ENCODE data around the gene IGFBP5. TPM values are rescaled to one million over a fixed set of nuclear protein-coding genes. Genes with fewer than 3 reads are reported as not detected.

The IGFBP5 gene
- polyA plus RNA-seq, 3 donors, result not detected

DNA sequence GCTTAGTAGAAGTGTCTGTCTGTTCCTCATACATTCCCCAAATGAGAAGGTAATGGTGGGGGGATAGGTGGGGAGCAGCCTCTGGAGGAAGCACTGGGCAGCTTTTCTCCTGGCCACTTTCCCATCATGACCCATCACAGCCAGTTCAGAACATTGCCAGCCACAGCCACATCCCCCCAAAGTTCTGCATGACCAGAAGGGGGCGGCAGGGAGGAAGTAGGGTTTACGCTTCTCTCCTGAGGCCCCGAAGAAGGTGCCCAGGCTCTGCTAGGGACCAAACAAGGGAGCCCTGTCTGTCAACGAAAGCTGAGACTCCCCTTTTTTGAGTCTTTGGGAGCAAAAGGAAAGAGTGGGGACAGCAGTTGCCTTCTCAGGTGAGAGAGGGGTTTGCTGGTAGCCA lies 7.7 kb downstream of the IGFBP5 start:
- no peak overlapping the region for H3K27ac Mint-ChIP-seq
- Histone ChIP-seq H3K27ac (ENCODE audit: low read depth in 1 of 2, low read length in 2 of 2) (no peak overlapping the region), H3K9ac (ENCODE audit: insufficient read depth, low read length, poor library complexity, severe bottlenecking) (no peak overlapping the region), H2AFZ (ENCODE audit: insufficient read depth, low read depth, low read length, poor library complexity, severe bottlenecking) (no peak overlapping the region), H3K27me3 (ENCODE audit: control insufficient read depth in 2 of 2, insufficient read depth in 2 of 2, low read length in 2 of 2) (peaks cover 33 to 43% of the 10 kb centered on the region in 2 donors), H3K4me2 (replicated peaks; ENCODE audit: extremely low read depth, low read length, poor library complexity, severe bottlenecking) (no peak overlapping the region), H3K4me3 (replicated peaks in 1 of 3; ENCODE audit: low read depth in 2 of 3, low read length in 3 of 3) (no peak overlapping the region), H3K4me1 (ENCODE audit: control insufficient read depth in 1 of 2, insufficient read depth in 2 of 2, low read length in 2 of 2) (peaks cover 8 to 18% of the 10 kb centered on the region in 2 donors), H3K79me2 (ENCODE audit: insufficient read depth, low read length) (no peaks in the 10 kb centered on the region), H4K20me1 (ENCODE audit: insufficient read depth, low read length) (no peaks in the 10 kb centered on the region), H3K36me3 (replicated peaks in 1 of 2; ENCODE audit: control insufficient read depth in 1 of 2, insufficient read depth in 2 of 2, low read length in 2 of 2) (no peaks in the 10 kb centered on the region), H3K9me3 (replicated peaks in 1 of 2; ENCODE audit: control insufficient read depth in 1 of 2, insufficient read depth in 1 of 2, low read length in 2 of 2) (no peaks in the 10 kb centered on the region)
- peaks cover 45 to 50% (median 47%) of the 10 kb centered on the region in 3 donors for H3K27me3 Mint-ChIP-seq (ENCODE audit: low read depth in 3 of 3)
- DNase-seq, result no peak
- peaks cover 0 to 7% (median 1%) of the 10 kb centered on the region in 7 donors for H3K9me3 Mint-ChIP-seq
- H3K36me3 Mint-ChIP-seq, result peaks cover 0 to 1% of the 10 kb centered on the region in 2 donors
- intact Hi-C loops (cut with micrococcal nuclease), result loop anchor here in 1 of 2 donors (10.0 kb wide), 1 partner anchor 477 kb away; no protein-coding TSS in a partner anchor
- H3K4me1 Mint-ChIP-seq, result peaks cover 25% of the 10 kb centered on the region
- no peak overlapping the region for H3K4me3 Mint-ChIP-seq
- 16% methylated on average over 4 of the region's 4 CpGs for WGBS (ENCODE audit: insufficient coverage)
- TF ChIP-seq, protein P1, sequence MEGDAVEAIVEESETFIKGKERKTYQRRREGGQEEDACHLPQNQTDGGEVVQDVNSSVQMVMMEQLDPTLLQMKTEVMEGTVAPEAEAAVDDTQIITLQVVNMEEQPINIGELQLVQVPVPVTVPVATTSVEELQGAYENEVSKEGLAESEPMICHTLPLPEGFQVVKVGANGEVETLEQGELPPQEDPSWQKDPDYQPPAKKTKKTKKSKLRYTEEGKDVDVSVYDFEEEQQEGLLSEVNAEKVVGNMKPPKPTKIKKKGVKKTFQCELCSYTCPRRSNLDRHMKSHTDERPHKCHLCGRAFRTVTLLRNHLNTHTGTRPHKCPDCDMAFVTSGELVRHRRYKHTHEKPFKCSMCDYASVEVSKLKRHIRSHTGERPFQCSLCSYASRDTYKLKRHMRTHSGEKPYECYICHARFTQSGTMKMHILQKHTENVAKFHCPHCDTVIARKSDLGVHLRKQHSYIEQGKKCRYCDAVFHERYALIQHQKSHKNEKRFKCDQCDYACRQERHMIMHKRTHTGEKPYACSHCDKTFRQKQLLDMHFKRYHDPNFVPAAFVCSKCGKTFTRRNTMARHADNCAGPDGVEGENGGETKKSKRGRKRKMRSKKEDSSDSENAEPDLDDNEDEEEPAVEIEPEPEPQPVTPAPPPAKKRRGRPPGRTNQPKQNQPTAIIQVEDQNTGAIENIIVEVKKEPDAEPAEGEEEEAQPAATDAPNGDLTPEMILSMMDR (IDR thresholded peaks at IDR 0.05), result no peak

GRCh38 chr2:216687111-216687510 lies 8.2 kb downstream of the IGFBP5 start:
- Histone ChIP-seq H3K4me1 (ENCODE audit: control insufficient read depth in 1 of 2, insufficient read depth in 2 of 2, low read length in 2 of 2) (peaks cover 6 to 13% of the 10 kb centered on the region in 2 donors), H2AFZ (ENCODE audit: insufficient read depth, low read depth, low read length, poor library complexity, severe bottlenecking) (no peak overlapping the region), H3K79me2 (ENCODE audit: insufficient read depth, low read length) (no peaks in the 10 kb centered on the region), H3K9ac (ENCODE audit: insufficient read depth, low read length, poor library complexity, severe bottlenecking) (no peak overlapping the region), H3K9me3 (replicated peaks in 1 of 2; ENCODE audit: control insufficient read depth in 1 of 2, insufficient read depth in 1 of 2, low read length in 2 of 2) (no peaks in the 10 kb centered on the region), H3K27me3 (ENCODE audit: control insufficient read depth in 2 of 2, insufficient read depth in 2 of 2, low read length in 2 of 2) (peaks cover 28 to 38% of the 10 kb centered on the region in 2 donors), H3K36me3 (replicated peaks in 1 of 2; ENCODE audit: control insufficient read depth in 1 of 2, insufficient read depth in 2 of 2, low read length in 2 of 2) (no peaks in the 10 kb centered on the region), H3K27ac (ENCODE audit: low read depth in 1 of 2, low read length in 2 of 2) (no peak overlapping the region), H4K20me1 (ENCODE audit: insufficient read depth, low read length) (no peaks in the 10 kb centered on the region), H3K4me2 (replicated peaks; ENCODE audit: extremely low read depth, low read length, poor library complexity, severe bottlenecking) (no peak overlapping the region), H3K4me3 (replicated peaks in 1 of 3; ENCODE audit: low read depth in 2 of 3, low read length in 3 of 3) (no peak overlapping the region)
- peaks cover 40 to 50% (median 47%) of the 10 kb centered on the region in 3 donors for H3K27me3 Mint-ChIP-seq (ENCODE audit: low read depth in 3 of 3)
- TF ChIP-seq, protein P1 (IDR thresholded peaks at IDR 0.05), result no peak
- DNase-seq, result no peak
- intact Hi-C loops (cut with micrococcal nuclease), result loop anchor here in 1 of 2 donors (10.0 kb wide), 1 partner anchor 478 kb away; no protein-coding TSS in a partner anchor
- peaks cover 0 to 5% (median 0%) of the 10 kb centered on the region in 7 donors for H3K9me3 Mint-ChIP-seq
- H3K36me3 Mint-ChIP-seq, result no peaks in the 10 kb centered on the region
- H3K27ac Mint-ChIP-seq, result no peak overlapping the region
- peaks cover 21% of the 10 kb centered on the region for H3K4me1 Mint-ChIP-seq
- peak overlapping the region in 1 of 2 donors; percentile 2 for H3K4me3 Mint-ChIP-seq
- 13% methylated on average over 1 of the region's 5 CpGs for WGBS (ENCODE audit: insufficient coverage)

Measured in CD14-positive monocyte (primary cell).